Activated CD8-positive, alpha-beta T cell treated with anti-CD3 and anti-CD28 coated beads for 36 hours (primary cell): ENCODE data around the gene BNC2. TPM values are rescaled to one million over a fixed set of nuclear protein-coding genes. Genes with fewer than 3 reads are reported as not detected.

Experiments
- ATAC-seq: fragments of 200-7000 bp; cut with Tn5 transposase; one replicate; pipeline ENCODE4 v1.10.0; 2021; ENCODE audit warnings: mild to moderate bottlenecking, moderate library complexity
- CTCF ChIA-PET: fragments of 350-600 bp; sonication (Branson Sonifier 250); formaldehyde crosslinking; loops from one replicate; lab custom pipeline; 2021; ENCODE audit warnings: antibody characterized with exemption; lab: Charles Lee
- POLR2A ChIA-PET: fragments of 350-600 bp; sonication (Branson Sonifier 250); formaldehyde crosslinking; loops from one replicate; lab custom pipeline; 2021; ENCODE audit warnings: antibody characterized with exemption; lab: Charles Lee
- DNase-seq: peaks from one replicate; pipeline ENCODE4 v3.0.0-alpha.2; 2020
- H3K27ac Mint-ChIP-seq: one replicate; pipeline ENCODE4 v1.8.0; 2021; ENCODE audit warnings: mild to moderate bottlenecking, mixed read lengths
- H3K27me3 Mint-ChIP-seq: one replicate; pipeline ENCODE4 v1.8.0; 2021; ENCODE audit warnings: mixed read lengths
- H3K36me3 Mint-ChIP-seq: one replicate; pipeline ENCODE4 v1.8.0; 2021; ENCODE audit warnings: low read depth, mixed read lengths
- H3K4me1 Mint-ChIP-seq: one replicate; pipeline ENCODE4 v1.8.0; 2021; ENCODE audit warnings: low read depth, mixed read lengths
- H3K4me3 Mint-ChIP-seq: one replicate; pipeline ENCODE4 v1.8.0; 2021; ENCODE audit warnings: mild to moderate bottlenecking, moderate library complexity, mixed read lengths
- H3K9me3 Mint-ChIP-seq: one replicate; pipeline ENCODE4 v1.8.0; 2021; ENCODE audit warnings: mixed read lengths
- intact Hi-C: fragments of 100-400 bp; cut with micrococcal nuclease; formaldehyde crosslinking; loops from one replicate; pipeline ENCODE4 v1.10.0; 2022
- total RNA-seq, 2 experiments: library from RNA; stranded (reverse); gene quantifications; one replicate each; pipeline ENCODE4 v1.2.3, GENCODE V29; 2021
- TF ChIP-seq, protein P1 (sequence below): fragments of 200-600 bp; IDR thresholded peaks from one replicate; pipeline ENCODE4 v1.8.0; 2022; ENCODE audit warnings: antibody characterized with exemption, mild to moderate bottlenecking

The BNC2 gene
- total RNA-seq, 2 experiments from 2014 or later: not detected

DNA sequence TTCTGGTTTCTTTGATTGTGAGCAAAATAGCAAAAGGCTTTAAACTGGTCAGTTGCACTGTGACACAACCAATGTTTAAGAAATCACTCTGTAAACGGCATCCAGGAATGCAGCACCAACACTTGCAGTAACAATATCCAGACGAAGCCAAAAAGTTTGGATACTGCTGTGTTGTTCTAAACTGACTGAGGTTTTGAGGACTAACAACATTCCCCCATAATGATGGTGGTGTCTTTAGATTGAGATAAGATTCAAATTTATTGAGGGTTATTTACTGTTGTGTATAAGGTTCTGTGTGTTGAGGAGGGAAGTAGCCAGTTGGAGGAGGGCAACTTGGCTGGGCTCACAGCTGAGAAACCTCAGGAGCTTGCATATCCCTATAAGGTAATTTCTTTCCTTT, 353.6 kb downstream of the BNC2 start:
- DNase-seq (no peak), ATAC-seq (no peak)
- ChIA-PET CTCF (no interaction called here), POLR2A (no interaction called here)
- Mint-ChIP-seq H3K27ac (no peak overlapping the region), H3K9me3 (no peaks in the 10 kb centered on the region), H3K4me3 (no peak overlapping the region), H3K27me3 (peaks cover 2% of the 10 kb centered on the region), H3K4me1 (no peaks in the 10 kb centered on the region), H3K36me3 (no peaks in the 10 kb centered on the region)
- TF ChIP-seq, protein P1, sequence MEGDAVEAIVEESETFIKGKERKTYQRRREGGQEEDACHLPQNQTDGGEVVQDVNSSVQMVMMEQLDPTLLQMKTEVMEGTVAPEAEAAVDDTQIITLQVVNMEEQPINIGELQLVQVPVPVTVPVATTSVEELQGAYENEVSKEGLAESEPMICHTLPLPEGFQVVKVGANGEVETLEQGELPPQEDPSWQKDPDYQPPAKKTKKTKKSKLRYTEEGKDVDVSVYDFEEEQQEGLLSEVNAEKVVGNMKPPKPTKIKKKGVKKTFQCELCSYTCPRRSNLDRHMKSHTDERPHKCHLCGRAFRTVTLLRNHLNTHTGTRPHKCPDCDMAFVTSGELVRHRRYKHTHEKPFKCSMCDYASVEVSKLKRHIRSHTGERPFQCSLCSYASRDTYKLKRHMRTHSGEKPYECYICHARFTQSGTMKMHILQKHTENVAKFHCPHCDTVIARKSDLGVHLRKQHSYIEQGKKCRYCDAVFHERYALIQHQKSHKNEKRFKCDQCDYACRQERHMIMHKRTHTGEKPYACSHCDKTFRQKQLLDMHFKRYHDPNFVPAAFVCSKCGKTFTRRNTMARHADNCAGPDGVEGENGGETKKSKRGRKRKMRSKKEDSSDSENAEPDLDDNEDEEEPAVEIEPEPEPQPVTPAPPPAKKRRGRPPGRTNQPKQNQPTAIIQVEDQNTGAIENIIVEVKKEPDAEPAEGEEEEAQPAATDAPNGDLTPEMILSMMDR: no peak
- intact Hi-C loops: no loop called here

DNA sequence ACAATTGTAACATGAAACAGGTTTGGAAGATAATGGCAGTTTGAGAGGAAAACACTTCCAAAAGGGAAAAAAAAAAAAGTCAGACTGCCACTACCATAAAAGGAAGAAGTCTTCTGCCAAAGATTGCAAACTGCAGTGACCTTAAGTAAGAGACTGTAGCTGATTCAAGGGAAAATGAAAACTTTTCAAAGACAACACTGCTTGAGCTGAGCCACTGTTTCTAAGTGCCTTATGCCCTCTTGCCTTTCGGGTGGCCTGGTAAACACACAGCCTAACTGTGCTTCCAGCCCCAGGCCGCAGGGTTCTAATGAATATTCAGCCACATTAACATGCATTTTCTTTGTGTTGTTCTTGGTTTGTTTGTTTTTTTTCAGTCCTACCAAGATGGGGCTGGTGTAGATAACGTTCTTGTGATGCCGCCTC, 354.6 kb downstream of the BNC2 start:
- H3K27ac Mint-ChIP-seq: no peak overlapping the region
- no peaks in the 10 kb centered on the region for H3K4me1 Mint-ChIP-seq
- H3K9me3 Mint-ChIP-seq: no peaks in the 10 kb centered on the region
- no peak for DNase-seq
- no peaks in the 10 kb centered on the region for H3K36me3 Mint-ChIP-seq
- TF ChIP-seq, protein P1: no peak
- intact Hi-C loops: no loop called here
- no peak overlapping the region for H3K4me3 Mint-ChIP-seq
- H3K27me3 Mint-ChIP-seq: no peaks in the 10 kb centered on the region
- ChIA-PET POLR2A (no interaction called here), CTCF (no interaction called here)
- no peak for ATAC-seq

DNA sequence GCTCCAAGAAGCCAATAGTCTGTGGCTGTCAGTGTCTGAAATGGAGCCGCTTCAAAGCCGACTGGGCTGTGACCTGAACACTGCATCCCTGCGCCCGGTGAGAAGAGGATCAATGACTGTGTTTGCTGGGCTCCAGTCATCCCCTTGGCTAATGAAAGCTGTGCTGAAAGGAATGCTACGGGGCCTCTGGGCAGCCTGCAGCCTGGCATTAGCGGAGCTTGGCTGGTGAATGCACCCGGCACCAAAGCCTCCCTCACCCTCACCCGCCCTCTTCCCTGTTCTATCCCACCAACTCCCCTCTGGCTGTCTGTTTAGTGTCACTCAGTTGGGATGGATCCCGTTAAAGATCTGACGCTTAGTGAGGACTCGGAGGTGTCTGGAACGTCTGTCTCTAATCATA, 355.3 kb downstream of the BNC2 start:
- Mint-ChIP-seq H3K27me3 (no peaks in the 10 kb centered on the region), H3K9me3 (no peaks in the 10 kb centered on the region), H3K4me1 (no peaks in the 10 kb centered on the region), H3K4me3 (no peak overlapping the region), H3K27ac (no peak overlapping the region), H3K36me3 (no peaks in the 10 kb centered on the region)
- DNase-seq (no peak), ATAC-seq (no peak)
- POLR2A ChIA-PET: no interaction called here
- TF ChIP-seq, protein P1: no peak
- CTCF ChIA-PET: no interaction called here
- intact Hi-C loops: no loop called here

DNA sequence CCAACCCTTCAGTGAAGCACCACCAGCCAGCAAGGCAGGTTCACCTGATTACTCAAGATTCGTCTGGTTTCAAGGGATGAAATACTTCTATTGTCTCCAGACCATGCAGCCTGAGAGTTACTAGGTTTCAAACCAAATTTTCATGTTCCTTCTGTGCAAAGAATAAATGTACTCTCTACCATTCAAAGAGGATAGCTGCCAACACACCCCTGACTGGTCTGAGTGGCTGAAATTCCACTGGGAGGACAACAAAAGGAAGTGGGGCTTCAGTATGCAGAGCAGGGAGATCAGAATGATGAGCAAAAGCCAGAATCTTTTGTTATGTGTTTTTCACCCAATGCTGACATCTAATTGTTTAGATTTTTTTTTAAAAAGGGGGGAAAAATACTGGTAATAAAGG, 356.3 kb downstream of the BNC2 start:
- H3K27ac Mint-ChIP-seq: no peak overlapping the region
- no peak for ATAC-seq
- H3K9me3 Mint-ChIP-seq: no peaks in the 10 kb centered on the region
- TF ChIP-seq, protein P1: no peak
- H3K36me3 Mint-ChIP-seq: no peaks in the 10 kb centered on the region
- DNase-seq: no peak
- POLR2A ChIA-PET: no interaction called here
- intact Hi-C loops: no loop called here
- H3K27me3 Mint-ChIP-seq: no peaks in the 10 kb centered on the region
- no peaks in the 10 kb centered on the region for H3K4me1 Mint-ChIP-seq
- no peak overlapping the region for H3K4me3 Mint-ChIP-seq
- CTCF ChIA-PET: no interaction called here

DNA sequence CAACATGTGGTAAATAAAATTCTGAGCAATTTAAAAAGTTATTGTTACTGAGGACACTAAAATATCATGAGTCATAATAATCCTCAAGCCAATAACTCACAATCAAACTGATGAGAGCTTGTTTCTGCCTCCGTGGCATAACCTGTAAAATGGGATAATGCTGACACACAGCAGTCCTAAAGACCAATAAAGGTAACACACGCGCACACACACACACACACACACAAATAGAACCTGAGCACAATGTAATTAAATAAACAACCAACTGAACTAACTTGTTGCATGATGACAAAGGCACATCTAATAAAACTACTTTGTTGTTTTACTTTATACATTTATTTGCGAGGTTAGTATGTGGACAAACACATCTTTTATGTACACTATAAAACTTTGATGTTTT, 358.2 kb downstream of the BNC2 start:
- DNase-seq (no peak), ATAC-seq (no peak)
- no peaks in the 10 kb centered on the region for H3K9me3 Mint-ChIP-seq
- TF ChIP-seq, protein P1: no peak
- no peak overlapping the region for H3K4me3 Mint-ChIP-seq
- H3K27ac Mint-ChIP-seq: no peak overlapping the region
- H3K36me3 Mint-ChIP-seq: no peaks in the 10 kb centered on the region
- ChIA-PET CTCF (no interaction called here), POLR2A (no interaction called here)
- no peaks in the 10 kb centered on the region for H3K27me3 Mint-ChIP-seq
- no peaks in the 10 kb centered on the region for H3K4me1 Mint-ChIP-seq
- intact Hi-C loops: no loop called here
